Hepatocyte (in vitro differentiated cells): ENCODE data around the gene JHY. TPM values are rescaled to one million over a fixed set of nuclear protein-coding genes. Genes with fewer than 3 reads are reported as not detected.

Experiments
- DNase-seq: peaks from one replicate; pipeline ENCODE4 v3.0.0-alpha.2; 2016; ENCODE audit warnings: low spot score
- H2AFZ ChIP-seq: fragments of 200-600 bp; sonication (generic); 2 replicates; pipeline ENCODE4 v1.6.0; 2016; ENCODE audit warnings: antibody characterized with exemption, mild to moderate bottlenecking
- H3K27ac ChIP-seq: fragments of 200-600 bp; sonication (generic); 2 replicates; pipeline ENCODE4 v1.5.1; 2016; ENCODE audit warnings: mild to moderate bottlenecking
- H3K27me3 ChIP-seq: fragments of 200-600 bp; sonication (generic); 2 replicates; pipeline ENCODE4 v1.6.1; 2016
- H3K36me3 ChIP-seq: fragments of 200-600 bp; sonication (generic); replicated peaks from 2 replicates; pipeline ENCODE4 v1.5.1; 2016; ENCODE audit warnings: low read depth; ENCODE audit not compliant: insufficient read depth
- H3K4me1 ChIP-seq: fragments of 200-600 bp; sonication (generic); 2 replicates; pipeline ENCODE4 v1.5.1; 2016; ENCODE audit warnings: mild to moderate bottlenecking, moderate library complexity; ENCODE audit not compliant: insufficient read depth
- H3K4me2 ChIP-seq: fragments of 200-600 bp; sonication (generic); 2 replicates; pipeline ENCODE4 v1.6.0; 2016
- H3K4me3 ChIP-seq: fragments of 200-600 bp; sonication (generic); 2 replicates; pipeline ENCODE4 v1.5.1; 2016; ENCODE audit warnings: mild to moderate bottlenecking
- H3K79me2 ChIP-seq: fragments of 200-600 bp; sonication (generic); 2 replicates; pipeline ENCODE4 v1.6.0; 2017; ENCODE audit warnings: mild to moderate bottlenecking
- H3K9me2 ChIP-seq: fragments of 200-600 bp; sonication (generic); replicated peaks from 2 replicates; pipeline ENCODE4 v1.6.0; 2017; ENCODE audit warnings: mild to moderate bottlenecking; ENCODE audit not compliant: insufficient read depth
- H3K9me3 ChIP-seq: fragments of 200-600 bp; sonication (generic); 2 replicates; pipeline ENCODE4 v1.5.1; 2016; ENCODE audit warnings: low read depth, mild to moderate bottlenecking
- H4K20me1 ChIP-seq: fragments of 200-600 bp; sonication (generic); 2 replicates; pipeline ENCODE4 v1.6.0; 2016; ENCODE audit warnings: mild to moderate bottlenecking; ENCODE audit not compliant: insufficient read depth, poor library complexity, severe bottlenecking
- CTCF ChIP-seq: fragments of 200-600 bp; sonication (generic); IDR thresholded peaks from 2 replicates; pipeline ENCODE4 v1.5.1; 2016; ENCODE audit warnings: antibody characterized with exemption, mild to moderate bottlenecking; ENCODE audit not compliant: poor library complexity
- EZH2 ChIP-seq: fragments of 200-600 bp; sonication (generic); IDR thresholded peaks from 2 replicates; pipeline ENCODE4 v1.6.1; 2016; ENCODE audit warnings: antibody characterized with exemption, mild to moderate bottlenecking, borderline replicate concordance
- EZH2phosphoT487 ChIP-seq: fragments of 200-600 bp; sonication (generic); IDR thresholded peaks from one replicate; pipeline ENCODE4 v1.6.1; 2018; ENCODE audit warnings: antibody characterized with exemption, mild to moderate bottlenecking, low read depth, moderate library complexity; ENCODE audit not compliant: unreplicated experiment, severe bottlenecking
- WGBS: methylation state at CpG from one replicate; pipeline ENCODE4 v1.1.6; 2016; ENCODE audit warnings: low lambda C conversion rate; ENCODE audit errors: missing lambda C conversion rate; 5-methylcytosine and 5-hydroxymethylcytosine counted together
- polyA plus RNA-seq: library from polyadenylated mRNA; unstranded; fragments of >200 nt; fragmentation: Nextera tagmentation; extraction: Ambion mirVana; gene quantifications from 2 replicates; pipeline ENCODE4 v1.2.1, GENCODE V29; 2016
- total RNA-seq: library from RNA; depleted of rRNA; stranded (reverse); fragments of >200 nt; gene quantifications from 2 replicates; pipeline ENCODE4 v1.2.3, GENCODE V29; 2014

The JHY gene
- total and polyA plus RNA-seq, 2 experiments from 2014 or later, result 2.8 to 3.0 TPM

GRCh38 chr11:122879785-122880184 lies 2.8 kb upstream of the JHY start:
- TF ChIP-seq CTCF, result no peak
- TF ChIP-seq EZH2phosphoT487, result no peak
- no peak for TF ChIP-seq EZH2

GRCh38 chr11:122882857-122883645 lies 492 bp downstream of the JHY start:
- no peaks in the 10 kb centered on the region for H4K20me1 ChIP-seq
- peaks cover 10% of the 10 kb centered on the region for H3K27me3 ChIP-seq
- H3K4me2 ChIP-seq, result peak overlapping the region; percentile 87
- DNase-seq, result peak; percentile 74
- peak overlapping the region; percentile 84 for H2AFZ ChIP-seq
- H3K4me1 ChIP-seq, result peaks cover 6% of the 10 kb centered on the region
- no peaks in the 10 kb centered on the region for H3K9me2 ChIP-seq
- peak overlapping the region; percentile 27 for H3K4me3 ChIP-seq
- 1% methylated on average over 32 of the region's 63 CpGs for WGBS
- H3K79me2 ChIP-seq, result no peaks in the 10 kb centered on the region
- TF ChIP-seq EZH2, result no peak
- no peak for TF ChIP-seq CTCF
- no peak for TF ChIP-seq EZH2phosphoT487
- H3K27ac ChIP-seq, result peak overlapping the region; percentile 87
- no peaks in the 10 kb centered on the region for H3K9me3 ChIP-seq
- H3K36me3 ChIP-seq, result no peaks in the 10 kb centered on the region

More at GRCh38 chr11:122879785-122880184, 2.8 kb upstream of the JHY start:
- Histone ChIP-seq H3K79me2 (no peaks in the 10 kb centered on the region), H3K9me3 (no peaks in the 10 kb centered on the region), H3K27me3 (peaks cover 10% of the 10 kb centered on the region), H3K4me3 (no peak overlapping the region), H3K4me2 (no peak overlapping the region), H3K27ac (no peak overlapping the region), H3K9me2 (no peaks in the 10 kb centered on the region), H3K36me3 (no peaks in the 10 kb centered on the region), H2AFZ (no peak overlapping the region), H4K20me1 (no peaks in the 10 kb centered on the region), H3K4me1 (peaks cover 6% of the 10 kb centered on the region)
- WGBS, result 35% methylated on average over 4 of the region's 4 CpGs
- no peak for DNase-seq

- WGBS, result 44% methylated on average over 3 of the region's 3 CpGs
- DNase-seq, result no peak
- peak overlapping the region; percentile 50 for H2AFZ ChIP-seq
Observed at GRCh38 chr11:122883646-122883979, 1.1 kb downstream of the JHY start.

More at GRCh38 chr11:122883646-122883979, 1.1 kb downstream of the JHY start:
- Histone ChIP-seq H3K27ac (peak overlapping the region; percentile 87), H3K9me3 (no peaks in the 10 kb centered on the region), H3K79me2 (no peaks in the 10 kb centered on the region), H3K9me2 (no peaks in the 10 kb centered on the region), H3K4me2 (peak overlapping the region; percentile 87), H3K27me3 (peaks cover 10% of the 10 kb centered on the region), H3K4me1 (peaks cover 6% of the 10 kb centered on the region), H3K36me3 (no peaks in the 10 kb centered on the region), H4K20me1 (no peaks in the 10 kb centered on the region), H3K4me3 (peak overlapping the region; percentile 27)
- TF ChIP-seq CTCF (no peak), EZH2phosphoT487 (no peak), EZH2 (no peak)
